ENCODE results near the gene ARHGEF11. TPM values are rescaled to one million over a fixed set of nuclear protein-coding genes. Genes with fewer than 3 reads are reported as not detected.
"Not testable (repeated sequence)": the region's sequence is repeated elsewhere in the genome, so short reads cannot be mapped to it uniquely, and the experiment has no call there.

The ARHGEF11 gene
- total RNA-seq, 2 donors from 2014 or later = 16.5 to 28.0 TPM

DNA sequence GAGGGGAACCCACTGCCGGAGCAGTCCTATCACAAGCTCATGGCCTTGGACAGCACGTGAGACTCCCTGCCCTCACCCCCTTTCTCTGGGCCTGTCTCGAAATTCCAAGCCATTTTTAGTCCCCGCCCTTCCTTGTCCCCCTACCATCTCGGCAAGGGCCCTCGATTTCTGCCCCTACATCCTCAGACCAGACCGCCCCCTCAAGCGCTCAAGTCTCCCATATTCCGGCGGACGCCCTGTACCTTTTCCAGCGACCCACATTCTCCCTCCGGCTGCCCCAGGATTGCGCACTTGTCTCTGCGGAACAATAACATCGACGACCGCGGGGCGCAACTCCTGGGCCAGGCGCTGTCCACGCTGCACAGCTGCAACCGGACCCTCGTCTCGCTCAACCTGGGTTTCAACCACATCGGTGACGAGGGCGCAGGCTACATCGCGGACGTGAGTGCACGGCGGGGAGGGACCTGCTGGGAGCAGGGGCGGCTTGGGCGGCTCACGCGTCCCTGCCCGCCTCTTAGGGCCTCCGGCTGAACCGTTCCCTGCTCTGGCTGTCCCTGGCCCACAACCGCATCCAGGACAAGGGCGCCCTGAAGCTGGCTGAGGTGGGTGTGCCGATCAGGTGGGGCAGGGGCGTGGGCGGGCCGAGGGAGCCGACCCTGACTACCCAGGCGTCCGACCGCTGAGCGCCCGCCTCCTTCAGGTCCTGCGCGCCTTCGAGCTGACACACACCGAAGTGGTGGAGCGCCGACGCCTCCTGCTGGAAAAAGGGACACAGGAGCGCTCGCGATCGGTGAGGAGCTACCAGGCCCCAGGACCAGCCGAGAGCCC, 118.1 kb downstream of the ARHGEF11 start:
- Mint-ChIP-seq H3K27ac (no peak overlapping the region), H3K4me1 (peaks cover 34% of the 10 kb centered on the region), H3K27me3 (peaks cover 88% of the 10 kb centered on the region), H3K4me3 (peak overlapping the region; percentile 77), H3K36me3 (ENCODE audit: low read depth) (peaks cover 15% of the 10 kb centered on the region)
- DNase-seq (peak; percentile 46 to 47 (median 47)), ATAC-seq (peak; percentile 79)
- H3K9me3 ChIP-seq (ENCODE audit: control insufficient read depth, low read length, poor library complexity, severe bottlenecking) = no peaks in the 10 kb centered on the region

DNA sequence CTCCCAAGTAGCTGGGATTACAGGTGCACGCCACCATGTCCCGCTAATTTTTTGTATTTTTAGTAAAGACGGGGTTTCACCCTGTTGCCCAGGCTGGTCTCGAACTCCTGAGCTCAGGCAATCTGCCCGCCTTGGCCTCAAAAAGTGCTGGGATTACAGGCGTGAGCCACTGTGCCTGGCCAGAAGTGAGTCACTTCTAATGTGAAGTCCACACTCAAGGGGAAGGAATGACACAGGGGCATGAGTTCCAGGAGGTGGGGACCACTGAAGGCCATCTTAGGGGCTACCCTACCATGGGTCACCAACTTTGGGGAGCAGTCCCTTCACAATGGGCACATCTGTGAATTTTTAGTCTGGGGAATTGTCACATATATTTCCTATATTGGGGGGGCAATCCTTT, 118.8 kb downstream of the ARHGEF11 start:
- not testable (repeated sequence) for H3K4me3 Mint-ChIP-seq; H3K9me3 ChIP-seq (ENCODE audit: control insufficient read depth, low read length, poor library complexity, severe bottlenecking); ATAC-seq; H3K27ac Mint-ChIP-seq; DNase-seq
- H3K27me3 Mint-ChIP-seq = peaks cover 88% of the 10 kb centered on the region
- peaks cover 21% of the 10 kb centered on the region for H3K36me3 Mint-ChIP-seq (ENCODE audit: low read depth)
- H3K4me1 Mint-ChIP-seq = peaks cover 36% of the 10 kb centered on the region

DNA sequence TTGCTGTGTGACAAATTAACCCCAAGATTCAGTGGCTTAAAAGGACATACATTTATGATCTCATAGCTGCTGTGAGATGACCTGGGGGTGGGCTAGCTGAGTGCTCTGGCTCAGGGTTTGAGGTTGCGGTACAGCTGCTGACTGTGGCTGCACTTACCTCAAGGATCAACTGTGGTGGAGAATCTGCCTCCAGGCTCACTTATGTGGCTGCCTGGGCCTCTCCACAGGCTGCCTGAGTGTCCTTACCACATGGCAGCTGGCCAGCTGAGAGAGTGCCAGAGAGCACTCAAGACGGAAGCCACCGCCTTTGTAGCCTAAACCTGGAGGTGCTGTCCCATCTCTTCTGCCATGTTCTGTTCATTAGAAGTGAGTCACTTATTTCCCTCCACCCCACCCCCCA, 119.4 kb downstream of the ARHGEF11 start:
- Mint-ChIP-seq H3K4me3 (no peak overlapping the region), H3K36me3 (ENCODE audit: low read depth) (peaks cover 20% of the 10 kb centered on the region), H3K4me1 (peaks cover 32% of the 10 kb centered on the region), H3K27me3 (peaks cover 88% of the 10 kb centered on the region), H3K27ac (no peak overlapping the region)
- ATAC-seq (peak; percentile 51), DNase-seq (no peak)
- H3K9me3 ChIP-seq (ENCODE audit: control insufficient read depth, low read length, poor library complexity, severe bottlenecking) = no peaks in the 10 kb centered on the region

DNA sequence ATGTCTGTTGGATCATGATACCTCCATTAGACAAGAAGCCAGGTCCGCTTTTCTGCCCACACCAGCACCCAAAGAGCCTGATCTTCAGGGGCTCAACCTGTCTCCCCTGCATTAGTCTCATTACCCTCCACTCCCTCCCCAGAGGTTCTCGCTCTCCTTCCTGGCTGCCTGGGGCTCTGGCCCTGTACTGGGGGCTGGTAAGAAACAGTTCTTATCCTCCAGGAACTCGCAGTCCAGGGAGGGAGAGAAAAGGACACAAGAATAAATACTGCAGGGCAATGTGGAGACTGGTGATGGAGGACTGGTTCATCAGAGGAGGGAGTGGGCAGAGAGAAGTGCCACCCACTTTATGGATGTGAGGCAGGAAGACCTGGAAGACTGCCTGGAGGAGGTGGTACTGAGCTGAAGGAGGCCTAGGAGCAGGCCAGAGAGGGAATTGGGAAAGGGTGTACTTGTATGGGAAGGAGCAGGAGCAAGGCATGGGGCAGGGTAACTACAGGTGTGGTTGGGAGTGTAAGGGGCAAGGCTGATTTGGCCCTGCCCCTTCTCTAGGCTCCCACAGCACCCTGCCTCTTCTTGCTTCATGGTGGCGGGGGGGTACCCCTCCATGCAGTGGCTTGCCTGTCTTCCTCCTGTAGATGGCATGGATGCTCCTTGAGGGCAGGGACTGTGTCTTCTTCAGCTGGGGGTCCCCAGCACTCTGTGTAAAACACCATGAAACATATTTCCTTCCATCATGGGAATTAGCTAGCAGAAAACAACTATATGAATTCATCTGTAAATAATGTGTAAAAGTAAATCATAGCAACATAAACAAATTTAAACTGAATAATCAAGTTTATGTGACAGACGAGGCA, 120.2 kb downstream of the ARHGEF11 start:
- peaks cover 33% of the 10 kb centered on the region for H3K4me1 Mint-ChIP-seq
- ATAC-seq (no peak), DNase-seq (no peak)
- no peaks in the 10 kb centered on the region for H3K9me3 ChIP-seq (ENCODE audit: control insufficient read depth, low read length, poor library complexity, severe bottlenecking)
- H3K27me3 Mint-ChIP-seq = peaks cover 88% of the 10 kb centered on the region
- peaks cover 14% of the 10 kb centered on the region for H3K36me3 Mint-ChIP-seq (ENCODE audit: low read depth)
- no peak overlapping the region for H3K27ac Mint-ChIP-seq
- no peak overlapping the region for H3K4me3 Mint-ChIP-seq

DNA sequence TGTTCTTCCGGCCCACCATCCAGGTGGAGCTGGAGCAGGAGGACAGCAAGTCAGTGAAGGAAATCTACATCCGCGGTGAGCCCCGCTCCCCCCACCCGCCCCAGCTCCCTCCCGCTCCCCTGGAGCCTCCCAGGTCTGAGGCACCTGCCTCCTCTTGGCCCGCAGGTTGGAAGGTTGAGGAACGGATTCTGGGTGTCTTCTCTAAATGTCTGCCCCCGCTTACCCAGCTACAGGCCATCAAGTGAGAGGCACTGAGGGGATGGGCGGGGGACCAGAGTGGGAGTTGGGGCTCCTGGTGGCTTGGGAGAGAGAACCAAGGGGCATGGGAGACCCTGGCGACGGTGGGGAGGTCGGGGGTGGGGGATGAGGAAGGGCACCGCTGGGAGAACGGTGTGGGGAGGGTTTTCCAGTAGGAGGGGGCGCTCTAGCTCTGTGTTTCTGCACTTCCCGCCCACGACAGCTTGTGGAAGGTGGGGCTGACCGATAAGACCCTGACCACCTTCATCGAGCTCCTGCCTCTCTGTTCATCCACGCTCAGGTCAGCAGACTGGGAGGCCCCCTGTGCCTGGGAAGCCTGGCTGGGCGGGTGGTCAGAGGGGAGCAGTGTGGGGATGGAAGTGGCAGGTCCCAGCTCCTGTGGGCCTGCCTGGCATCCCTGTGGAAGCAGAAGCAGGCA, 120.9 kb downstream of the ARHGEF11 start:
- Mint-ChIP-seq H3K4me1 (peaks cover 35% of the 10 kb centered on the region), H3K27ac (no peak overlapping the region), H3K27me3 (peaks cover 82% of the 10 kb centered on the region), H3K4me3 (no peak overlapping the region), H3K36me3 (ENCODE audit: low read depth) (peaks cover 14% of the 10 kb centered on the region)
- no peaks in the 10 kb centered on the region for H3K9me3 ChIP-seq (ENCODE audit: control insufficient read depth, low read length, poor library complexity, severe bottlenecking)
- no peak for ATAC-seq
- DNase-seq = no peak

DNA sequence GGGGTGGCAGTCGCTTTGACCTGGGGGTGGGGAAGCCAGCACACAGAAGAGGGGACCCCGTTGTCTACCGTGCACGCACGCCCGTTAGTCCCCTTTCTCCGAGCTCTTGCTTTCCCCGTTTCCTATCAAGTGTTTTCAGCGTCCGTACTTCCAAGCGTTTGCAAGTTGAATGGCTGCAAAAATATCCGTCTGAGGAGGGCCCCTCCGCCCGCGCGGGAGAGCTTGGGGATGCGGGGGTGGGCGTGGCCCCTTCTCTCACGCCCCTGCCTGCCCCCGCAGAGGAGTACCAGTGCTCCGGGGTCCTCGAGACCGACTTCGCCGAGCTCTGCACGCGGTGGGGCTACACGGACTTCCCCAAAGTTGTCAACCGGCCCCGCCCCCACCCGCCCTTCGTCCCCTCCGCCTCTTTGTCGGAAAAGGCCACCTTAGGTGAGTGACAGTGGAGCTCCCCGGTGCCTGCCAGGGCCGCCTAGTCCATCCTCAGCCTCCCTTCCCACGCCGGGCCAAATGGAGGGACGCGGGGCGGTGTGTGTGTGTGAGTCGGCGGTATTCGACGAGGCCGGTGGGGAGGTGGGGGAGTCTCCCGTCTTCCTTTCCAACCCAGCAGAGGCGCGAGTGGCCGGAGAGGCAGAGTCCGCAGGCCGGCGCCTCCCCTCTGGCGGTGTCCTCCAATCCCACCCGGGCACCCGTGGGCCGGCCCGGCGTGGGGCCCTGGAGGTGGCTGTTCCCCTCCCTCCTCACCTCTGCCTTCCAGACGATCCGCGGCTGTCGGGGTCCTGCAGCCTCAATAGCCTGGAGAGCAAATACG, 121.7 kb downstream of the ARHGEF11 start:
- peak overlapping the region; percentile 67 for H3K4me3 Mint-ChIP-seq
- no peak overlapping the region for H3K27ac Mint-ChIP-seq
- H3K4me1 Mint-ChIP-seq = peaks cover 35% of the 10 kb centered on the region
- ATAC-seq (no peak), DNase-seq (no peak)
- H3K27me3 Mint-ChIP-seq = peaks cover 81% of the 10 kb centered on the region
- no peaks in the 10 kb centered on the region for H3K9me3 ChIP-seq (ENCODE audit: control insufficient read depth, low read length, poor library complexity, severe bottlenecking)
- peaks cover 14% of the 10 kb centered on the region for H3K36me3 Mint-ChIP-seq (ENCODE audit: low read depth)

DNA sequence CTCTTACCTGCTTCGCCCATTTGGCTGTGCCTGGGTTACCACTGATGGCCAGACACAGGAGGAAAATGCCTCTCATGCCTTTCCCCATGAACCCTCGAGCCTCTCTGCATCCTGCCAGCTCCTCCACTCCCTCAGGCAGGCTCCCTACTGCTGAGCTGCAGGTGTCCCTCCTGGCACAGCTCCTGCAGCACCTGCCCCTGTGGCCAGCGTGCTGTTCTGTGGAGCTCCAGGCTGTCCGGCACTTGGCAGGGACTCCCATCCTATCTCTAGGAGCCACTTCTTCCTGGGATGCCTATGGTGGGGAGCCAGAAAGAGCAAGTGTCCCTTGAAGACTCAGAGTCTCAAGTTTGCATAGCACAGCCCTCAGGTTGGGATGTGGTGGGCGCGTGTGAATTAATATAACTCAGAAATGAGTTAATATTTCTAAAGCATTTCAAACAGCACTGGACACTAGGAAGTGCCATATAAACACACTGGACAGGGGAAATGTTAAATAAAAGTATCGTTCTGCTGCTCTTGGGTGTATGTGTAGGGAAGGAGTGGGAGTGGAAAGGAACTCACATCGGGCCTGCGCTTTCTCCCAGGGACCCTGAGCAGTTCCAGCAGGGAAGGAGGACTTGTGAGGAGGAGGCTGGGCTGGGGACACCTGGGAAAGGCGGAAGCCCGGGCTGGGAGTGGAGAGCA, 122.4 kb downstream of the ARHGEF11 start:
- Mint-ChIP-seq H3K27ac (no peak overlapping the region), H3K36me3 (ENCODE audit: low read depth) (peaks cover 16% of the 10 kb centered on the region), H3K27me3 (peaks cover 80% of the 10 kb centered on the region), H3K4me1 (peaks cover 32% of the 10 kb centered on the region), H3K4me3 (peak overlapping the region; percentile 67)
- ATAC-seq = no peak
- H3K9me3 ChIP-seq (ENCODE audit: control insufficient read depth, low read length, poor library complexity, severe bottlenecking) = no peaks in the 10 kb centered on the region
- DNase-seq = no peak

DNA sequence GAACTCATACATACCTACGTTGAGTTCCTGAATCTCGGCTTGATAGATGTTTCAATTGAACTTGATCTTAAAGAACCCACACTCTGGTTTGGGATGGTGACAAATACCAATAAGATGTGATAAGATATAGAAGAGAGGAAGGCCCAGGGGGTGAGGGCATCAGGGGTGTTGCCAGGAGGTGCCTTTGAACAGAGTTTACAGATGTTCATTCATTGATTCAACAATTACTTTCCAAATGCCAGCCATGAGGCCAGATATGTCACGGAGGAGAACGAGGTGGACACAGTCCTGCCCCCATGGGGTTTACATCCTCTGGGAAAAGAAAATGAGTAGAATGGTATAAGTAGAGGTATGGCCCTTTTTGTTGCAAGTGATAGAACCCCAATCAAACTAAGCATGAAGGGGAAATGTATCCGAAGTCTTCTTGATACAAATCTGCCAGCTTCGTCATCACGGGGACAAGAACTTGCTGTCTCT, 124.5 kb downstream of the ARHGEF11 start:
- ATAC-seq (no peak), DNase-seq (no peak)
- H3K27me3 Mint-ChIP-seq = peaks cover 76% of the 10 kb centered on the region
- H3K36me3 Mint-ChIP-seq (ENCODE audit: low read depth) = peaks cover 14% of the 10 kb centered on the region
- H3K27ac Mint-ChIP-seq = no peak overlapping the region
- H3K4me3 Mint-ChIP-seq = no peak overlapping the region
- H3K4me1 Mint-ChIP-seq = peaks cover 22% of the 10 kb centered on the region
- H3K9me3 ChIP-seq (ENCODE audit: control insufficient read depth, low read length, poor library complexity, severe bottlenecking) = no peaks in the 10 kb centered on the region

DNA sequence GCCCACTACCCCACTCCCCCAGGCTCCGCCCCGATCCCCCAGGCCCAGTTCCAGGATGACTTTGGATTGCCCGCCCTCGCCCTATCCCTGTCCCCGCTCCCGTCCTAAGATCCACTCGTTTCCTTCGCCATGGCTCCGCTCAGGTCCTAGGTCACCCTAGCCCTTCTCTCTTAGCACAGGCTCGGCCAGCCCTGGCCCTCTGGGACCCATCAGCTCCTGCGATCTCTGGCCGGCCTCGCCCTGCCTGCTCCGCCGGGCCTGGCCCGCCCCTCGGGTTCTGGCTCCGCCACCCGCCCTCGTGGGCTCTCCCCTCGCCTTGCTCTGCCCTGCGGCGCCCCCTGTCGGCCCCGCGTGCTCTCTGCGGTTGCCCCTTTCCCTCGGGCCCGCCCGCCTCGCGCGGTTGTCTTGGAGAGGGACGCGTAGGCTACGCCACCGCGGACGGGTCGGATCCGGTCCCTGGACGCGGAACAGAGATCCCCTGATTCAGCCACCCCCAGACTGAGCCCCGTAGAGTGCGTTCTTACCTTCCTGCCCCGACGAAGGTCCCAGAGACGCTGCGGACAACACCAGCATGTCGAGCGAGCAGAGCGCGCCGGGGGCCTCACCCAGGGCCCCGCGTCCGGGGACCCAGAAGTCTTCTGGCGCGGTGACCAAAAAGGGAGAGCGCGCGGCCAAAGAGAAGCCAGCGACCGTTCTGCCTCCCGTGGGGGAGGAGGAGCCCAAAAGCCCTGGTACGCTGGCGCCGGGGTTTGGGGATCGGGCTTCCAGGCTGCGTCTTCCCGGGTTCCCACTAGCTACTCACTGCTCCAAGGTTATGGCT, 125.1 kb downstream of the ARHGEF11 start, which contains the start of gene LRRC71:
LRRC71 (plus strand) TSS at position 400 of the 820 bp plus-strand sequence; CDS start at position 572, 172 bp downstream.
- Mint-ChIP-seq H3K27me3 (peaks cover 76% of the 10 kb centered on the region), H3K4me3 (no peak within 1 kb of the TSS), H3K4me1 (peaks cover 18% of the 10 kb centered on the region), H3K36me3 (ENCODE audit: low read depth) (peaks cover 14% of the 10 kb centered on the region), H3K27ac (no peak within 1 kb of the TSS)
- no peaks in the 10 kb centered on the region for H3K9me3 ChIP-seq (ENCODE audit: control insufficient read depth, low read length, poor library complexity, severe bottlenecking)
- peak; percentile 35 to 59 (median 39) for DNase-seq
- peak; percentile 86 for ATAC-seq

DNA sequence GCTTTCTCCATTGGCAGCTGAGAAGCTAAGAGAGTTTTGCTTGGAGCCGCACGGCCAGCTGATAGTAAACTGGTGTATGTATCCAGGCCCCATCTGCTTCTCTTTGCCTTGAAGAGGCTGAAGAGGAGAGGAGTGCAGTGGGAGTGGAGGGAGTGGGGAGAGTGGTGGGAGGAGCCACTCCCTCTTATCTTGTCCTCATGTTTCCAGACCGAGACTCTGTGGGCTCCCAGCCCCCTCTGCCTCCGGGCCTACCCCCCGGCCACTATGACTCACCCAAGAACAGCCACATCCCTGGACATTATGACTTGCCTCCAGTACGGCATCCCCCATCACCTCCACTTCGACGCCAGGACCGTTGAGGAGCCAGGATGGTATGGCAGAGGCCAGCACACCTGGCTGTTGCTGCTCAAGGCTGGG, 131.1 kb downstream of the ARHGEF11 start:
- no peak for ATAC-seq
- peaks cover 75% of the 10 kb centered on the region for H3K27me3 Mint-ChIP-seq

DNA sequence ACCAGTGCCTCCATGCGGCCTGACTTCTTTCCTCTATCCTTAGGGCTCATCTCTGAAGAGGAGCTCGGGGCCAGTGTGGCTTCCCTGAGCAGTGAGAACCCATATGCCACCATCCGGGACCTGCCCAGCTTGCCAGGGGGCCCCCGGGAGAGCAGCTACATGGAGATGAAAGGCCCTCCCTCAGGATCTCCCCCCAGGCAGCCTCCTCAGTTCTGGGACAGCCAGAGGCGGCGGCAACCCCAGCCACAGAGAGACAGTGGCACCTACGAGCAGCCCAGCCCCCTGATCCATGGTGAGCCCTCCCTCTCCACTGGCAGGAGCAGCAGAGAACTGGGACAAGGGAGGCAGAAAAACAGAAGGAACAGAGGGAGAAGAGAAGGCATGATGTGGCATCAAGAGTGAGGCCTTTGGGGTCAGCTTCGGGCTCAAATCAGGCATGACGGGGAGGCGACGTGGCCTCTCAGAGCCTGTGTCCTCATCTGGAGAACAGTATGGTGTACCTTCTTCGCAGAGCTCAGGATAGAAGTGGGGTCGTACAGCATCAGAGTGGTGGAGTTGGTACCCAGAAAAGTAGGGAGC, 131.6 kb downstream of the ARHGEF11 start:
- Mint-ChIP-seq H3K4me1 (peaks cover 4% of the 10 kb centered on the region), H3K36me3 (ENCODE audit: low read depth) (peaks cover 3% of the 10 kb centered on the region), H3K4me3 (no peak overlapping the region), H3K27ac (peak overlapping the region; percentile 19), H3K27me3 (peaks cover 70% of the 10 kb centered on the region)
- ATAC-seq (no peak), DNase-seq (no peak)
- no peaks in the 10 kb centered on the region for H3K9me3 ChIP-seq (ENCODE audit: control insufficient read depth, low read length, poor library complexity, severe bottlenecking)

More for the DNA sequence above, 131.1 kb downstream of the ARHGEF11 start:
- Mint-ChIP-seq H3K4me3 (no peak overlapping the region), H3K27ac (peak overlapping the region; percentile 19), H3K4me1 (peaks cover 4% of the 10 kb centered on the region), H3K36me3 (ENCODE audit: low read depth) (peaks cover 3% of the 10 kb centered on the region)
- no peak for DNase-seq
- H3K9me3 ChIP-seq (ENCODE audit: control insufficient read depth, low read length, poor library complexity, severe bottlenecking) = no peaks in the 10 kb centered on the region
